Right lobe of liver (tissue), 6 donors: ENCODE results near the gene GJA8. TPM values are rescaled to one million over a fixed set of nuclear protein-coding genes. Genes with fewer than 3 reads are reported as not detected.
A peak's percentile ranks its signal among the peaks of the same experiment; 100 is the strongest.

ENCODE experiments used
- ATAC-seq, 4 donors: fragments of 200-7000 bp; cut with Tn5 transposase; one replicate each; pipeline ENCODE4 v1.9.1; 2020; ENCODE audit warnings: mild to moderate bottlenecking in 4 of 4, moderate library complexity in 4 of 4
- DNase-seq, 3 donors: peaks; one replicate each; pipeline ENCODE4 v3.0.0-alpha.2; 2020
- H3K27ac ChIP-seq, 3 donors: fragments of 200-600 bp; one replicate each; pipeline ENCODE4 v1.8.0; 2022
- H3K27me3 ChIP-seq, 2 donors: fragments of 200-600 bp; one replicate each; pipeline ENCODE4 v1.8.0; 2022
- H3K36me3 ChIP-seq, 4 donors: fragments of 200-600 bp; sonication (generic) in 1 of 4; one replicate each; pipeline versions ENCODE4 v1.5.1 to v1.8.0; 2017 to 2022; ENCODE audit warnings: control low read depth in 1 of 4
- H3K4me1 ChIP-seq, 4 donors: fragments of 200-600 bp; sonication (generic) in 1 of 4; one replicate each; pipeline versions ENCODE4 v1.5.1 to v1.8.0; 2017 to 2022; ENCODE audit warnings: control low read depth in 1 of 4
- H3K4me3 ChIP-seq, 3 donors: fragments of 200-600 bp; one replicate each; pipeline ENCODE4 v1.8.0; 2022
- H3K9me3 ChIP-seq, 4 donors: fragments of 200-600 bp; sonication (generic) in 1 of 4; one replicate each; pipeline versions ENCODE4 v1.5.1 to v1.8.0; 2017 to 2022; ENCODE audit warnings: control low read depth in 1 of 4
- CTCF ChIP-seq, 4 donors: fragments of 200-600 bp in 3 of 4; fragments of 450-650 bp in 1 of 4; IDR thresholded peaks; one replicate each; pipeline versions ENCODE4 v1.5.1 to v1.8.0; 2016 to 2022; ENCODE audit warnings: antibody characterized with exemption in 4 of 4, mild to moderate bottlenecking in 2 of 4
- POLR2A ChIP-seq: fragments of 450-650 bp; IDR thresholded peaks from one replicate; pipeline ENCODE4 v1.6.1; 2017; ENCODE audit warnings: antibody characterized with exemption, mild to moderate bottlenecking
- WGBS: methylation state at CpG from one replicate; pipeline ENCODE4 v1.1.6; 2018; ENCODE audit warnings: low coverage, low lambda C conversion rate; ENCODE audit not compliant: insufficient coverage; ENCODE audit errors: missing lambda C conversion rate; 5-methylcytosine and 5-hydroxymethylcytosine counted together
- intact Hi-C, 2 donors: fragments of 100-400 bp; cut with DNase I; formaldehyde crosslinking; loops; one replicate each; pipeline versions ENCODE4 v1.11.2 to v1.14.1; 2022
- total RNA-seq, 6 experiments: library from RNA; depleted of rRNA in 2 of 6; stranded (reverse); fragments of >200 nt in 2 of 6; fragmentation: NEBNext Ultra II Directional in 3 of 6; extraction: Animal tissue kit (Norgen Biotek cat#: 25700) in 3 of 6; gene quantifications; one replicate each; pipeline versions ENCODE4 v1.1.0 to v1.2.4, GENCODE V29; 2016 to 2023
- donor health status: DM: no; HTN: yes; CAD: no.
- donor health status: DM: no; HTN: no; CAD: no.
- donor health status: DM: no; HTN: no; CAD: no.
- donor health status: DM: no; HTN: yes; CAD: no.
- donor health status: DM: no; HTN: yes; CAD: no.

Gene GJA8
- total RNA-seq, 6 experiments from 2014 or later: not detected

- H3K27me3 ChIP-seq: no peaks in the 10 kb centered on the region
- no peak overlapping the region for H3K27ac ChIP-seq
- H3K36me3 ChIP-seq: no peaks in the 10 kb centered on the region
- intact Hi-C loops: loop anchor here in 1 of 2 donors (10.0 kb wide), 1 partner anchor 235 kb away; no protein-coding TSS in a partner anchor
- no peak for TF ChIP-seq CTCF (IDR thresholded peaks at IDR 0.05)
- no peak for TF ChIP-seq POLR2A
- H3K4me1 ChIP-seq: no peaks in the 10 kb centered on the region
- DNase-seq (no peak), ATAC-seq (no peak)
- no peaks in the 10 kb centered on the region for H3K9me3 ChIP-seq
- H3K4me3 ChIP-seq: no peak overlapping the region
These were observed 22.7 kb upstream of the GJA8 start for GRCh38 chr1:147879911-147880310.

- 81% methylated on average over 2 of the region's 2 CpGs for WGBS
These were observed 20.1 kb upstream of the GJA8 start for GRCh38 chr1:147882535-147882934.

GRCh38 chr1:147890177-147890790, 12.3 kb upstream of the GJA8 start:
- H3K27me3 ChIP-seq: no peaks in the 10 kb centered on the region
- H3K4me1 ChIP-seq: no peaks in the 10 kb centered on the region
- DNase-seq: peak in 1 of 3 donors; percentile 60
- peak; percentile 48 to 77 (median 54) for ATAC-seq
- intact Hi-C loops: no loop called here
- TF ChIP-seq CTCF (IDR thresholded peaks at IDR 0.05): peak; percentile 25 to 36 (median 32)
- no peak for TF ChIP-seq POLR2A
- no peaks in the 10 kb centered on the region for H3K36me3 ChIP-seq
- no peak overlapping the region for H3K4me3 ChIP-seq
- 13% methylated on average over 9 of the region's 12 CpGs for WGBS
- no peak overlapping the region for H3K27ac ChIP-seq
- no peaks in the 10 kb centered on the region for H3K9me3 ChIP-seq

More at GRCh38 chr1:147882535-147882934, 20.1 kb upstream of the GJA8 start:
- Histone ChIP-seq H3K4me3 (no peak overlapping the region), H3K36me3 (no peaks in the 10 kb centered on the region), H3K27ac (no peak overlapping the region), H3K9me3 (no peaks in the 10 kb centered on the region), H3K27me3 (no peaks in the 10 kb centered on the region), H3K4me1 (no peaks in the 10 kb centered on the region)
- intact Hi-C loops: loop anchor here in 1 of 2 donors (10.0 kb wide), 1 partner anchor 238 kb away; no protein-coding TSS in a partner anchor
- ATAC-seq (no peak), DNase-seq (no peak)
- TF ChIP-seq POLR2A (no peak), CTCF (IDR thresholded peaks at IDR 0.05) (no peak)

GRCh38 chr1:147891088-147891487, 11.5 kb upstream of the GJA8 start:
- no peaks in the 10 kb centered on the region for H3K4me1 ChIP-seq
- no peak overlapping the region for H3K27ac ChIP-seq
- intact Hi-C loops: no loop called here
- DNase-seq (no peak), ATAC-seq (no peak)
- TF ChIP-seq POLR2A: no peak
- TF ChIP-seq CTCF (IDR thresholded peaks at IDR 0.05): no peak
- no peak overlapping the region for H3K4me3 ChIP-seq
- H3K9me3 ChIP-seq: no peaks in the 10 kb centered on the region
- no peaks in the 10 kb centered on the region for H3K27me3 ChIP-seq
- H3K36me3 ChIP-seq: no peaks in the 10 kb centered on the region
- WGBS: 65% methylated on average over 5 of the region's 5 CpGs
